ENCODE measurements around the gene CABLES1.

GRCh38 chr18:23196119-23197007, 61.1 kb downstream of the CABLES1 start:
- TF ChIP-seq, protein P1, sequence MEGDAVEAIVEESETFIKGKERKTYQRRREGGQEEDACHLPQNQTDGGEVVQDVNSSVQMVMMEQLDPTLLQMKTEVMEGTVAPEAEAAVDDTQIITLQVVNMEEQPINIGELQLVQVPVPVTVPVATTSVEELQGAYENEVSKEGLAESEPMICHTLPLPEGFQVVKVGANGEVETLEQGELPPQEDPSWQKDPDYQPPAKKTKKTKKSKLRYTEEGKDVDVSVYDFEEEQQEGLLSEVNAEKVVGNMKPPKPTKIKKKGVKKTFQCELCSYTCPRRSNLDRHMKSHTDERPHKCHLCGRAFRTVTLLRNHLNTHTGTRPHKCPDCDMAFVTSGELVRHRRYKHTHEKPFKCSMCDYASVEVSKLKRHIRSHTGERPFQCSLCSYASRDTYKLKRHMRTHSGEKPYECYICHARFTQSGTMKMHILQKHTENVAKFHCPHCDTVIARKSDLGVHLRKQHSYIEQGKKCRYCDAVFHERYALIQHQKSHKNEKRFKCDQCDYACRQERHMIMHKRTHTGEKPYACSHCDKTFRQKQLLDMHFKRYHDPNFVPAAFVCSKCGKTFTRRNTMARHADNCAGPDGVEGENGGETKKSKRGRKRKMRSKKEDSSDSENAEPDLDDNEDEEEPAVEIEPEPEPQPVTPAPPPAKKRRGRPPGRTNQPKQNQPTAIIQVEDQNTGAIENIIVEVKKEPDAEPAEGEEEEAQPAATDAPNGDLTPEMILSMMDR (IDR thresholded peaks at IDR 0.05; ENCODE audit: insufficient read depth, low read length, poor library complexity, severe bottlenecking), result no peak
- no peak for TF ChIP-seq EZH2phosphoT487 (conservative IDR thresholded peaks at IDR 0.05; ENCODE audit: low read length)

Data from SU-DHL-6 (cell line).